Measurements from ENCODE around the gene CDC42EP3.
A peak's percentile ranks its signal among the peaks of the same experiment; 100 is the strongest.

The CDC42EP3 gene, protein sequence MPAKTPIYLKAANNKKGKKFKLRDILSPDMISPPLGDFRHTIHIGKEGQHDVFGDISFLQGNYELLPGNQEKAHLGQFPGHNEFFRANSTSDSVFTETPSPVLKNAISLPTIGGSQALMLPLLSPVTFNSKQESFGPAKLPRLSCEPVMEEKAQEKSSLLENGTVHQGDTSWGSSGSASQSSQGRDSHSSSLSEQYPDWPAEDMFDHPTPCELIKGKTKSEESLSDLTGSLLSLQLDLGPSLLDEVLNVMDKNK

DNA sequence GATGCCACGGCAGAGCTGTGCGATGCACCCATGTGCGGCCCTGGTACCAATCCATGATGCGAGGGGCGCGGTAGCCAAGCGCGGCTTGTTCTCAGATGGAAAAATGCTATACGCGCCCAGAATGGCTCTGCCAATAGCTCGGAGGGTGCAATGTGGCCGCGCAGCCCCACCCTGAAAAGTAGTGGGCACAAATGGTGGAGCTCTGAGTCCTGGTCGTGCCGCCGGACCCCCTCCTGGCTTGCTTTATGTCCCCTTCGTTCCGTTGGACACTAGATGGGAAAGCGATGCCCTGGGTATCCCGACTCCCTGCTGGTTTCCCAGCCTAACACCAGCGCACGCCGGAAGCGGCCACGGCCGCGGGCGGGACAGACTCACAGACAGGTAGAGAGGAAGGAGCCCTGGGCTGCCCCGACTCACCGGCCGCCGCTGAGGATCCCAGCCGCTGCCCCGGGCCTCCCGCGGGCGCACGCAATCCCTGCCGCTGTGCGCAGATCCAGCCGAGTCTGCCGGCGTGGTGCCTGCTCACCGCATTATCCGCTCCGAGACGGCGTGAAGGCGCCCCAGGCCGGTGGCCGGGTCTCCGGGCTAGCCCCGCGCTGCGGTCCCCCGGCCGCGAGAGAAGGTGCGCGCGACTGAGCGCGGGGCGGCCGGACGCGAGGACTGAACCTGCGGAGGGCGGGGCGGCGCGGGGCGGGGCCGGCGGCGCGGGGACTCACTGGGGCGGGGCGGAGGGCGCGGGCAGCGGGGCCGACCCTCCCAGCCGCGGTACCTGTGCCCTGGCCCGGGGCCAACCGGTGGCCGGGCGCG, at the start of gene CDC42EP3:
Gene CDC42EP3, minus strand, starts transcription at position 634 of the 807 bp plus-strand sequence. CDS start 25,055 bp downstream, outside the sequence.
- DNase-seq (ENCODE audit: low read depth in 2 of 2), result peak; percentile 35 to 68

DNA sequence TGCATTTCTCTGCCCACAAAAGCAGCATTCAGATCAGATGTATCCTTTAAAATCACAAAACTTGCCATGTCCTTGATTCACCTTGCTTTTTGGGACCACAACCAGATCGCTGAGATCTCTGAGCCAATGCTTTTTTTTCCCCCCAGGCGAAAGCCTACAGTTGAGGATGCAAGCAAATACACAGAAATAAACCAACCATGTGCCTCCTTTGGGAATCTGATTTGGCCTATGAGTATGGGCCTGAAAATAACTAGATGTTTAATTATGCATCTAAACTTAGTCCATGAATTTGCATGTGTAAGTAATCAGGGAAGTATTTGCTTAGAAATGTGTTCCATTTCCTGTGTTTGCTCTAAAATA, 49.7 kb upstream of the CDC42EP3 start:
- no peak for DNase-seq (ENCODE audit: low read depth in 2 of 2)

DNA sequence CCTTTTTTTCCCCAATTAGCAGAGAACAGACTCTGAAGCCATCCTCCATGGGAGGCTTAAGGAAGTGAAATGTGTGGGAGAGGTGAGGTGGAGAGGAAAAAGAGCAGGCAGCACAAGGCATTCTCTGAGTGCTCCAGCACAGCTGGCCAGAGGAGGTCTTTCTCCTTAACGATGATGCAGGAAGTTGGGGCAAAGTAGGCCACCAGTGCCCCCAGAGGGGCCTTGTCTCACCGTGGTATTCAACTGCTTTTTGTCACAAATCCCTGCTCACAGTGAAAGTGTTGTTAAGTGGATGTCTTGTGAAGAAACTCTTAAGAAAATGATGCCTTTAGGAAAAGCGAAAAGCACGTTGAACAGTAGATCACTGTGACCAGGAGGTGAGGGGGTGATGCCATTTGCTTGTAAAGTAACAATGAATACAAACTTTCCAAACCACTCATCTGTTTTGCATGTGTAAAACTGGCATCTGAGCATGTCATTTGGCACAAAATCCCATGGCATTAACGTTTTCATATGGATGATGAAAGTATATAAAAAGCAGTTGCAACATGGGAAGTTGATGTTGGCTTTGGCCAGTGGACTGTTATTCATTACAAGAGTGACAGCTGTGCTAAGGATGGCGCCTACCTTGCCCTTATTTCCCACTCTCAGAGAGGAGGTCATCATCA, 49.2 kb upstream of the CDC42EP3 start:
- DNase-seq (ENCODE audit: low read depth in 2 of 2), result no peak

DNA sequence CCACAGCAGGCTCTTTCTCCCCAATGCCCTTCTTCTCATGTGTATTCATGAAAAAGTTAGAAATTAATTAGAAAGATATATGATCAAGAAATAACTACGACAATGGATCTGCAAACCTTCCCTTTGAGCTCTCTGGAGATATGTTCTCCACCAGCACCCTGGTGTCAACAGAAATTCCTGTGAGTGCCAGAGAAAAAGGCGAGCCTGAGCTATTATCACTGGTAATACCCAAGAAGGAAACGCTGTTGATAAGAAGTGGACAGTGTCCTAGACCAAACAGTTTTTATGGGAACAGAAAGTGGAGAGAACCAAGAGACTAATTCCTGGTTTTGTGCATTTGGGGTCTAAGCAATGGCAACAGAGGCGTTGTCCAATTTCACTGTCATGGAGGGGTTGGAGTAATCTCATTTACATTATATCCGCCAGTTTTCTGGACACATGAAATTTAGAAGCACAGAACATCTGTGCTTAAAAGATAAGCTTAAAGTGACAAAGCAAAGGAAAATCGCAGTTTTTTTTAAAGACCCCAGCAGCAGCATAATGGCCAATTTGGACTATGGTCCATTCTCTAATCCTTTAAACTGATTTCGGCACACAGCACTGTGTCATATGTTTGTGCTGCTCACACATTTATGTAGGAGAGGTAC, 47.2 kb upstream of the CDC42EP3 start:
- DNase-seq (ENCODE audit: low read depth in 2 of 2), result no peak

DNA sequence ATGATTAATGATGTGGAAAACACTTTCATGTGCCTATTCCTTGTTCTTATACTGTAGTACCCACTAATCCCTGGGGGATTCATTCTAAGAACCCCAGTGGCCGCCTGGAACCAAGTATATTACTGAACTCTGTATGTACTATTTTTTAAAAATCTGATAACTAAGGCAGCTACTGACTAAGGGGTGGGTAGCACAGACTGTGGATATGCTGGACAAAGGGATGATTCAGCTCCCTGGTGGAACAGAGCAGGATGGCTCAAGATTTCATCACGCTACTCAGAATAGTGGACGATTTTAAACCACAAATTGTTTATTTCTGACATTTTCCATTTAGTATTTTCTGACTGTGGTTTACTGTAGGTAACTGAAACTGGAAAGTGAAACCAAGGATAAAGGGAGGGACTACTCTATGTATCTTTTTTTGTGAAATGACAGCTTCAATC, 41.8 kb upstream of the CDC42EP3 start:
- DNase-seq (ENCODE audit: low read depth in 2 of 2), result no peak

DNA sequence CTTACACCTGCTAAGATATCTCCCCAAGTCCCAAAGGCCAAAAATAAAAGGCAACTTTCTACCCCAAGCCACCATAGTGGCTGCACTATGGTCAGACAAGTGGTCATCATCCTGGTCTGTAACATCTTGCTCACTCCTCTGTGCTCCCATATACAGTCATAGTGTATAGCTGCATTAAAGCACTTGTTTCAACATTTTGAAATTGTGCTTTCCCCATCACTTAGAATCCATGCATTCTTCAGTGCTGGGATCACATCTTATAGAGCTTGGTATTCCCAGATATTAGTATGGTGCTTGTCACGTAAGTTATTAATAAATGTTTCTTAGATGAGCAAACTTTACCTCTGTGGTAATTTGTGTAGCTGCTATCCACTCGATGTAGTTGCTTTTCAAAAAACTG, 40.4 kb upstream of the CDC42EP3 start:
- no peak for DNase-seq (ENCODE audit: low read depth in 2 of 2)

DNA sequence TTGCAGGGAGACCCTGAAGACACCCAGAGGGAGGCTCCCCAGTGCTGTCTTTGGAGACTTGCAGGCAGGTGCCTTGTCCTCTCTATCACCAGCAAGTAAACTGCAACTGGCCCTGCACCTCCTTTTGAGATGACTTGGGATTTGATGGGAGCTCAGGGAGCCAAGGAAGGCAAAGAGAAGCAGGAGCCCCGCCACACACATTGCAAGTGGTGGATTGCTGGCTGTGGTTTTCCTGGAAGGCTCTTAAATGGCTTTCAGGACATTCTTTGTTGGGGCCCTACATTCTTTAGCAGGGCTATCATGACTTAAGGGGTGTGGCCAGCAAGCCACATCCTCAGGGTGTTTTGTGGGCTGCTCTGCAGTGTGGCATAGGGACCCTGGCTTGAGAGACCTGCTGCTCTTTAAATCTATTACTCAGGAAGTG, 39.9 kb upstream of the CDC42EP3 start:
- no peak for DNase-seq (ENCODE audit: low read depth in 2 of 2)

DNA sequence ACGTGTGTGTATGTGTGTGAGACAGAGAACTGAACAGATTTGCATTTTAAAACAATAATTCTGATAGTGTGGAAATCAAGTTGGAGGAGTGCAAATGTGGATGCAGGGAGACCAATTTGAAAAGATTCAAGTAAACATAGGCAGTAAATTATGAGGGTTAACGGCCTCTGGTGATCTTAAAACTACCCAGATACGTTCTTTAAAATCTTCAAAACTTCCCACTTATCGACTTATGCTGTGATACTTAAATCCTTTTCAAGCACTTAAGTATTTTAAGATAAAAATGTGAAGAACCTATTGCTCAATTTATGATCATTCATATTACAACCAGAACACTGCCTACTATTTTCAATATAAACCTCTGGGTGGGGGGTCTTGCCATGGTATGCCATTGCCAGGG, 37.7 kb upstream of the CDC42EP3 start:
- no peak for DNase-seq (ENCODE audit: low read depth in 2 of 2)

DNA sequence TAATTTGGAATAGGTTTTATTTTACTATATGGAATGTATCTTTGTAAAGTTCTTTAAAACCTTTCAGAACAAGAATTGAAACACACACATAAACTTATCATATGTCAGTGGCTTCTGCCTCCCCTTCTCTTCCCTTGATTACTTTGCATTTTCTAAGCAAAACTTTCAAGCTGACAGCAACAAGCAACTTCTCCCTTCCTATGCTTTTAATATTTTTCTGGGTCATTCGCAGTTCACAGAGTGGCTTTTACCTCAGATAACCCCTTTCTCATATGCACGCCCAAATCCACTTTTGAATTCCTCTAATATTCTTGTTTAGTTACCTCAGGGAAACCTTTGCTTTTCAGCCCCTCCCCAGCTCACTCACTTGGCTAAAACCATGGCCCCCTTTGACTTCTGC, 36.7 kb upstream of the CDC42EP3 start:
- no peak for DNase-seq (ENCODE audit: low read depth in 2 of 2)

DNA sequence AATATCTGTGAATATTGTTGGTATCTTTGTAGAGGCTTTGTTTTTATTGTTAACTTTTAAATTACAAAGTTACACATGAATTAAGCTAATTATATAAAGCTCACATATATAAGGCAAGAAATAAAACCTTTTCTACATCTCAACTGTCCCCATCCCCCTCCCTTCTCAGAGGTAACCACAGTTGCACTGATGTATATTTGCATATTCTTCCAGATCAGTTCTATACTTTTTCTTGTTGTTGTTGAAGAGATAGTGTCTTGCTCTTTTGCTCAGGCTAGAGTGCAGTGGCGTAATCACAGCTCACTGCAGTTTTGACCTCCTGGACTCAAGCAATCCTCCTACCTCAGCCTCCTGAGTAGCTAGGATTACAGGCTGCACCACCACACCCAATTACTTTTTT, 36.0 kb upstream of the CDC42EP3 start:
- DNase-seq (ENCODE audit: low read depth in 2 of 2), result no peak

DNA sequence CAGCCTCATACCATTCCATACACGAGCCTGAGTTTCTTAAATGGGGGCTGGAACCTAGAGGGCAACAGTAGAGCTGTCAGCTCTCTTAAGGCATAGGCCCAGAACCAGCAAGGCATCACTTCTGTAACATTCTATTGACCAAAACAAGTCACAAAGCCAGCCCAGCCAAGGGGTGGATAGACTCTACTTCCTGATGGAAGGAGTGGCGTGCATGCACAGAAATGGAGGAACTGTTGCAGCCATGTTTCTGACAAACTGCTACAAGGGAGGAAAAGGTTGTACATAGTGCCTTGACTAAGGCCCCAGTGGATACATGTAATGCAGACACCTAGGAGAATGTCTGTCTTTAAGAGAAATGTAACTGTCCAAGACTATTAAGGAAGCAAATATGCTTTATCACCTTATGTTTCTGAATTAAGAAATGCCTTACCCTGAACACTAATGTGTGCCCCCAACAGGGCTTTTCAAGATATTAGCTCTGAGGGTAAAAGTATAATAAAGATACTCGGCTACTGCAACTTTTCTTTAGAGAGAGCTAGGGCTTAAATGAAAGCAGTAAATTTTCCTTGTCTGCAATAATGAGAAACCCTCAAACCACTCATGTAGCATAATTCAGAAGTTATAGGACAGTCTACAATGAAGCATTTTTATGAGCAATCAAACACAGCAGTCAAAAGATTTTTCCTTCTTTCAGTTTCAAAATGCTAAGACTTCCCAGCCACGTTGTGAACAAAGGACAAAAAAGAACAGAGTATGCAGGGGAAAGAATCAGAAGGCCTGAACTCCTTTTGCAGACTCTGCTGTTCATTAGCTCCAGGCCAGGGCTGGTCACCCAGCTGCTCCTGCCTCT, 35.1 kb upstream of the CDC42EP3 start:
- DNase-seq (ENCODE audit: low read depth in 2 of 2), result no peak

DNA sequence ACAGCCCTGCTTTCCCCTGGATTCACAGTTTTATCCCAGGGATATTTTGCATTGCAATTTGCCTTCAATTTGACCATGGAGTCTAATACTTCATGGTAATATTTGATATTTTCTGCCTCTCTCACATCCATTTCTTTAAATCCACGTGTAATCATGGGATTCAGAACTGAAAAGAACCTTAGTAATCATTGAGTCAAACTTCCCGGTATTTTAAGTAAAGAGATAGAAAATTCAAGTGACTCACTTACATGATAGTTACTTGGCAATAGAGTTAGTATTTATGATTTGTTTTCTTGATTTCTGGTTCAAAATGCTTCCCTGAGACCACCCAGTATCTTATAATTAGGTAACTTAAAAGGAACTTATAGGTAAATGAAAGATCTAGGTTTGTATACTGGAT, 33.7 kb upstream of the CDC42EP3 start:
- DNase-seq (ENCODE audit: low read depth in 2 of 2), result no peak

DNA sequence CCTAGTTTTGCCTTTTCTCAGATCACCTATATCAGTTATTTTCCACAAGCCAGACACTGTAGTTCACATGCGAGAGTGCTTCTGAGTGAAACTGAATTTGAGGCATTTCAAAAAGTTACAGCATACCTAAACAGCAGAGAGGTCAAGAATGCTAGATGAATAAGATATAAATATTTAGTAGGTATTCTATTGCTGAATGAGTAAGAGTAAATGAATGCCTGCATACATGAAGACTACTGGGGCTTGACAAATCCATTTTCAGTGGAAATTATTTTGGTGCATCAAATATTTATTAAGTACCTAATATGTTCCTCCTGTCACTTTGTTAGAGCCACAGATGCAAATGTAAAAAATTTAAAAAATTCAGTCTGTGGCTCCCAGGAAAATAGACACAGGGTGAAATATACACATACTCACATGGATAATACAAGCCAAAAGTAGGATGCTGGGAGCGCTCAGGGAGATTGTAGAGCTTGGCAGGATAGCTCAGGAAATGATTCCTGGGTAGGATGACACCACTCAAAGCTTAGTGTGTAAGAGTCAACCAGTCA, 27.6 kb upstream of the CDC42EP3 start:
- DNase-seq (ENCODE audit: low read depth in 2 of 2), result no peak

DNA sequence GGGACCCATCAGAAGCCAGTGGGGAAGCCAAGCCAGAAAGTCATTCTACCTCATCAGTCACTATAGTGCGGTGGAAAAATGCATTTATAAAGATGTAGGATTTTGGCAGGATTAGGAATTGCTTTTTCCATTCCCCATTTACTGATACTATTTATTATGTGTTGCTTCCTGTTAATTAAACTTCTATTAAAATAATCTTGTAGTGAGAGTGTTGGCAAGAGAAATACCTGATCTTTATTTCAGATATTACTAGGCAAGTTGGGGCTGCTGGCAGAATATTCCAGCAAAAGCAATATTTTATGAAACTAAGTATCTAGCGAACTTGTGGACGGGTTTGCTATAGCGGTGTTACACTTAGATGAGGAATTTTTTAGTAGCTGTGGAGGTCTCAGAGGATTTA, 23.9 kb upstream of the CDC42EP3 start:
- DNase-seq (ENCODE audit: low read depth in 2 of 2), result no peak

DNA sequence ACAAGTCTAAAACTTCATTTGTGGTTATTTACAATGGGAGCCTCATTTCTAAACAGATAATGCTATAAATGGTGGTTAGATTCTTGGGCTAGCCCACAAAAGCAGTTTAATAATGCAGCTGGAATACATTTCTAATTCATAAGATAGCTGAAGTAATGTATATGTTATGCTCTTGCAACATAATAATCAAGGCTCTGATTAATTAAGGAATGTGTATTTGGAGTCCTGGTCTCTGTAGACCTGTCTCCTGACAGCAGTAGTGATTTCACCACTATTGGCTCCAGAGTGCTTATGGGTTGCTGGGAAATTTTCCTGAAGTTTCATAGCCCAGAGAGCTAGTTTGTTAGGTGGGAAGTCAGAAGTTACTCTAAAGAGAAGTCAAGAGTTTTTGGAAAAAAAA, 21.3 kb upstream of the CDC42EP3 start:
- no peak for DNase-seq (ENCODE audit: low read depth in 2 of 2)

DNA sequence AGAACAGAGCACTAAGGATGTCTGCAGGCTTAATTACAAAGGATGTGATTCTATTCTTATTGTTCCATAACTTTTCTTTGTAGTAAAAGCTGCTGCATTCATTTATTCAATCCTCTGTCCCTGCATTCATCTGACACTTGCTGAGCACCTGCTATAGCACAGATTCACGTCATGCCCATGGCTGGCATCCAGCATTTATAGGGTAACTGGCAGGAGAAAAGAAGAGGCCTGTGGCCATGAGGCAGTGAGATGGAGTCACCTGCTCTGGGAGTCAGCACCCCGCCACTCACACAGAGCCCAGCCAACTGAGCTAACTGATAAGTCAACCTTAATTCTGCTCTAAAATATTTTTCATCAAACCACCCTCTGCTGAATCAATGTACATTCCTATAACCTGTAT, 18.3 kb upstream of the CDC42EP3 start:
- DNase-seq (ENCODE audit: low read depth in 2 of 2), result no peak

DNA sequence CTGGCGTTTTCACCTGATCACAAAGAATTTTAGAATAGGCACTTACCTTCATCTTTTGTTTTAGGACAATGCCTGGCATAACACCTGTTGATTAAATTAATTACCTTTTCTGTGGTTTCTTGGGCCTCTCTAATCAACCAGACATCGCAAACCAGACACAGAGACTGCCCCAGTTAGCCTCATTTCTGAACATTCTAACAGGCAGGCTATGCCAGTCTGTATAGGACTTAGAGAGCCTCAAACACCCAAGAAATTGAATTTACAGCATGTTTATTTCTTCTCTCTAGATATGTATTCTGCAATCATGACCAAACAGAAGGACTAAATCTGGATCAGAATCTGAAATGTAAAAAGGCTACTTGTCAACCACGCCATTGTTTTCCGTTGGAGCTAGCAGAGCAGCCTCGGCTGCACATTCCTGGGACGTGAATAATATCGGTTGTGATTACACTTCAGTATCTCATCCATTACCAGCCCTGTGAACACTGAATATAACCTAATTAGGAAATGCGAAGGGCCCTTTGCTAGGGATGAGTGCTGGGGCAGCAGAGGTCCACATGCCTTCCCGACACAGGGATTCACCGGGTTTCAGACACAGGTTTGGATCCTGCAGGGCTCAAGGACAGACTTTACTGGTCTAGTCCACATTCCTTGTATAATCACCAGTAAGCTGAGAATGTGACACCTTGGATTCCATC, 17.5 kb upstream of the CDC42EP3 start:
- no peak for DNase-seq (ENCODE audit: low read depth in 2 of 2)

DNA sequence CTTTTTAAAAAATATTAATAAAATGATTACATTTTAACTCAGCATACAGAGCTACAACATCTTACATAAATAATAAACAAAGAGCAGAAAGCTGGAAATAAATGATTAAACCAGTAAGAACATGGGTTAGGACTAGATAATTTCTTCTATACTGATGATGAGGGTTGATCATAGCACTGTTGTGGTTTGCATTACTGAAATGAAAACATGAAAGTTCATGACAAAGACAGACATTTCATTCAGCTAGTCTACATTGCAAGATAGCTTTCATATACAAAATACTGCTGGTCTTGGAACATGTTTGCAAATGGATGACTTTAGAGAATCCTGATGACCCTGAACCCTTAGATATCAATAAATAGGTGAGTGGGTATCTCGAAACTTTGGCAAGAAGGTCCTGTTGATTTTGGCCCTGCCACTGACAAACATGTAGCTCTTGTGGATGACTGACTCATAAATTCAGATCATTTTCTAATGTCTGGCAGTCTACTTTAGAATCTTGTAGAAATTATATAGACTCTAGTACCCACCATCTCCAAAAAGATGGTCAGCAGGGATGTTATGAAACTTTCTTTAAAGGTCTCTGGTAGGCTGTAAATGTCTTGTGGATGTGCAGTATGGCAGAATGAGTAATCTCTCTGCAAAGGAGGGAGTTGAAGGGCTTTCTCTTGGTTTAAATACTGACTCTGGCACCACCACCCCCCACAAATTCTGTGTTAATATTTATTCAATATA, 15.5 kb upstream of the CDC42EP3 start:
- no peak for DNase-seq (ENCODE audit: low read depth in 2 of 2)

DNA sequence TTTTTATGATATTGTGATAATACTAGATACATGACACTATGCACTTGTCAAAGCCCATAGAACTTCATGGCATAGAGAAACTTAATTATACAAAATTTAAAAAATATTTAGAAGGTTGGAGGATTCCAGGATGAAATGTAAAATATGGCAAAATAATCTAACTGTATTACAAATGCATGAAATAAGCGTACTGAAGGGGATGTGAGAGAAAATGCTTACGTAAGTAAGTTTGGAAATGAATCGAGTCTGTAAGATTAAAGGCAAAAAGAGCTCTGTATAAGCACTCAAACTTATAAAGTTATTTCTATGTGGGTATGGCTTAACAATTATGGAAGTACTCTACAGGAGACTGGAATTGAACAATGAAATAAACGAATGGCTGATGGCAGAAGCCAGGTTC, 13.4 kb upstream of the CDC42EP3 start:
- no peak for DNase-seq (ENCODE audit: low read depth in 2 of 2)

Data from stimulated activated CD4-positive, alpha-beta T cell treated with anti-CD3 and anti-CD28 coated beads, Interleukin-12 subunit alpha, Interleukin-12 subunit beta, amount 100 ng/mL, for 24 hours (primary cell).